CD4-positive, alpha-beta memory T cell (primary cell): ENCODE data around the gene MSI2. TPM values are rescaled to one million over a fixed set of nuclear protein-coding genes. Genes with fewer than 3 reads are reported as not detected.

Source experiments
- CTCF ChIA-PET: fragments of 350-600 bp; sonication (Branson Sonifier 250); formaldehyde crosslinking; loops from one replicate; lab custom pipeline; 2021; ENCODE audit warnings: inconsistent platforms; ENCODE audit not compliant: partially characterized antibody; lab: Charles Lee
- POLR2A ChIA-PET: fragments of 350-600 bp; sonication (Branson Sonifier 250); formaldehyde crosslinking; loops from one replicate; lab custom pipeline; 2021; ENCODE audit not compliant: partially characterized antibody; lab: Charles Lee
- DNase-seq, 5 donors: peaks; one replicate each; pipeline versions ENCODE4 v3.0.0 to v3.0.0-alpha.2; 2020 to 2022; ENCODE audit warnings: mixed read lengths in 1 of 5
- H3K27ac ChIP-seq: one replicate; pipeline ENCODE4 v1.7.0; 2013; ENCODE audit warnings: low read depth, low read length
- H3K27me3 ChIP-seq: 2 replicates; pipeline ENCODE4 v1.7.0; 2013; ENCODE audit warnings: mild to moderate bottlenecking, low read length, moderate library complexity; ENCODE audit not compliant: insufficient read depth
- H3K36me3 ChIP-seq: 2 replicates; pipeline ENCODE4 v1.7.0; 2013; ENCODE audit warnings: mild to moderate bottlenecking, low read length, moderate library complexity; ENCODE audit not compliant: insufficient read depth
- H3K4me1 ChIP-seq: 2 replicates; pipeline ENCODE4 v1.7.0; 2013; ENCODE audit warnings: mild to moderate bottlenecking, low read length, moderate library complexity; ENCODE audit not compliant: insufficient read depth
- H3K4me3 ChIP-seq, 2 donors: one replicate each; pipeline ENCODE4 v1.7.0; 2013; ENCODE audit warnings: low read length in 2 of 2, mild to moderate bottlenecking in 1 of 2
- H3K9me3 ChIP-seq, 2 donors: one replicate each; pipeline ENCODE4 v1.7.0; 2013; ENCODE audit warnings: low read length in 2 of 2, control low read depth in 1 of 2; ENCODE audit not compliant: control insufficient read depth in 1 of 2
- H3K27ac Mint-ChIP-seq, 7 donors: one replicate each; pipeline ENCODE4 v1.8.0; 2020 to 2021; ENCODE audit warnings: mixed read lengths in 7 of 7, mild to moderate bottlenecking in 6 of 7, inconsistent platforms in 3 of 7, moderate library complexity in 3 of 7
- H3K27me3 Mint-ChIP-seq, 2 donors: one replicate each; pipeline ENCODE4 v1.8.0; 2020 to 2021; ENCODE audit warnings: mixed read lengths in 2 of 2
- H3K36me3 Mint-ChIP-seq, 2 donors: one replicate each; pipeline ENCODE4 v1.8.0; 2020 to 2021; ENCODE audit warnings: mixed read lengths in 2 of 2, inconsistent platforms in 1 of 2, mild to moderate bottlenecking in 1 of 2
- H3K4me1 Mint-ChIP-seq, 4 donors: one replicate each; pipeline ENCODE4 v1.8.0; 2020 to 2021; ENCODE audit warnings: mixed read lengths in 4 of 4, mild to moderate bottlenecking in 1 of 4
- H3K4me3 Mint-ChIP-seq, 8 donors: one replicate each; pipeline ENCODE4 v1.8.0; 2020 to 2021; ENCODE audit warnings: mixed read lengths in 8 of 8, mild to moderate bottlenecking in 7 of 8, moderate library complexity in 6 of 8, inconsistent platforms in 3 of 8
- H3K9me3 Mint-ChIP-seq, 8 donors: one replicate each; pipeline ENCODE4 v1.8.0; 2020 to 2021; ENCODE audit warnings: mixed read lengths in 8 of 8, mild to moderate bottlenecking in 5 of 8, inconsistent platforms in 3 of 8, moderate library complexity in 1 of 8
- intact Hi-C: fragments of 100-400 bp; cut with micrococcal nuclease; formaldehyde crosslinking; loops from one replicate; pipeline ENCODE4 v1.15.1; 2023
- polyA plus RNA-seq, 2 donors: library from polyadenylated mRNA; unstranded; fragments of 300-500 nt; fragmentation: Illumina TruSeq; gene quantifications; one replicate each; pipeline ENCODE4 v1.2.3, GENCODE V29; 2021
- total RNA-seq, 2 experiments: library from RNA; stranded (reverse); gene quantifications; one replicate each; pipeline ENCODE4 v1.2.3, GENCODE V29; 2021

MSI2 gene
- total and polyA plus RNA-seq, 4 experiments from 2014 or later = 2.1 to 110 (median 55.3) TPM

GRCh38 chr17:57259306-57259705 lies 3.0 kb downstream of the MSI2 start:
- H3K4me1 ChIP-seq = peaks cover 43% of the 10 kb centered on the region
- Mint-ChIP-seq H3K4me1 (peaks cover 52 to 87% (median 65%) of the 10 kb centered on the region in 4 donors), H3K4me3 (peak overlapping the region; percentile 36 to 97 (median 94)), H3K27ac (peak overlapping the region in 6 of 7 donors; percentile 15 to 92 (median 58)), H3K36me3 (peaks cover 40 to 64% of the 10 kb centered on the region in 2 donors), H3K27me3 (no peaks in the 10 kb centered on the region), H3K9me3 (peaks cover 0 to 3% (median 0%) of the 10 kb centered on the region in 8 donors)
- H3K27me3 ChIP-seq = no peaks in the 10 kb centered on the region
- H3K27ac ChIP-seq = no peak overlapping the region
- POLR2A ChIA-PET = no interaction called here
- intact Hi-C loops = loop anchor here (5.0 to 10.0 kb wide), 6 partner anchors 183 to 1848 kb away; partner anchors contain the start of genes C17orf67, CCDC182, DGKE and TRIM37
- no peak overlapping the region for H3K4me3 ChIP-seq
- CTCF ChIA-PET = interaction anchor here (1.5 to 2.6 kb wide), 2 partner anchors 16 to 488 kb away, joined by 7 to 9 read pairs; no protein-coding TSS in a partner anchor
- H3K9me3 ChIP-seq = no peaks in the 10 kb centered on the region
- no peak for DNase-seq
- H3K36me3 ChIP-seq = peaks cover 22% of the 10 kb centered on the region

- Histone ChIP-seq H3K4me3 (no peak overlapping the region), H3K27me3 (no peaks in the 10 kb centered on the region), H3K36me3 (peaks cover 27% of the 10 kb centered on the region), H3K9me3 (no peaks in the 10 kb centered on the region), H3K4me1 (peaks cover 48% of the 10 kb centered on the region), H3K27ac (no peak overlapping the region)
- ChIA-PET POLR2A (no interaction called here), CTCF (interaction anchor here (1.5 to 2.6 kb wide), 2 partner anchors 16 to 488 kb away, joined by 7 to 9 read pairs; no protein-coding TSS in a partner anchor)
- peaks cover 0 to 3% (median 0%) of the 10 kb centered on the region in 8 donors for H3K9me3 Mint-ChIP-seq
- H3K4me3 Mint-ChIP-seq = peak overlapping the region in 4 of 8 donors; percentile 48 to 97 (median 60)
- H3K27ac Mint-ChIP-seq = peak overlapping the region in 1 of 7 donors; percentile 79
- intact Hi-C loops = loop anchor here (5.0 to 10.0 kb wide), 6 partner anchors 182 to 1847 kb away; partner anchors contain the start of genes C17orf67, CCDC182, DGKE and TRIM37
- H3K36me3 Mint-ChIP-seq = peaks cover 40 to 67% of the 10 kb centered on the region in 2 donors
- DNase-seq = no peak
- H3K4me1 Mint-ChIP-seq = peaks cover 53 to 88% (median 62%) of the 10 kb centered on the region in 4 donors
- H3K27me3 Mint-ChIP-seq = no peaks in the 10 kb centered on the region
Measured at GRCh38 chr17:57259817-57260216, 3.5 kb downstream of the MSI2 start.

DNA sequence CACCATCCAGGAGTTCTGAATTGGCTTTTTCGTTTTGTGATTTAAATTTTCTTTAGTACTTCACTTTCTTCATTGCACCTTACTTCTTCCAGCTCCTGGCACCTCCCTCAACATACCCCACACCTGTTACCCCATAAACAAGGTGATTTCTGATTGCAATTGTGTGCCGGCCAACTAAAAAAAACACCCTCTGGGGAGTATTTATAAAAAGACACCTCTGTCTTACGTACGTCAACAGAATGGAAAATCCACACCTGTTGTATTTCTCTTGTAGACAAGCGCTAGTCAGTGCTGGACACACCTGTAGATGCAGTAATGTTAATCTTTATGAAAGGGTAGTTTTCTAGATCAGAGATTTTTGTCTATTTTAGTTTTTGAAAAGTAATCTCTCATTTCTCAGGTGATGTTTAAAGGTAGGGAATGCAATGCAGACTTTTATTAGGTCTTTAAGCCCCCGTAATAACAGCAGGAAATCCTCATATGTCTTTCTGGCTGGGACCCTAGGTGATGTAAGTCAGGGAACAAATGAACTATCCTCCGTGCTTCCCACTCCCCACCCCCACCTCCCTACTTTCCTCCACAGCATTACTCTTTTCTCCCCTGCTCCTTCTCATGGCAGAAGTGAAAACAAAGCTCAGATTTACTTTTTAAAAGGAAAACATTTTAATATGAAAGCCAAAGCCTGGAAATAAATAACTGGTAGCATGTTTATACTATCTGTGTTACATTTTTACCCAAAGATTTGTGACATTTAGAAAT lies 4.2 kb downstream of the MSI2 start:
- Mint-ChIP-seq H3K27me3 (no peaks in the 10 kb centered on the region), H3K9me3 (peaks cover 0 to 2% (median 0%) of the 10 kb centered on the region in 8 donors), H3K4me1 (peaks cover 49 to 86% (median 57%) of the 10 kb centered on the region in 4 donors), H3K4me3 (peak overlapping the region in 3 of 8 donors; percentile 36 to 59 (median 52)), H3K27ac (peak overlapping the region in 2 of 7 donors; percentile 13 to 67), H3K36me3 (peaks cover 44 to 74% of the 10 kb centered on the region in 2 donors)
- CTCF ChIA-PET = interaction anchor here (1.5 to 2.6 kb wide), 2 partner anchors 17 to 487 kb away, joined by 7 to 9 read pairs; no protein-coding TSS in a partner anchor
- peaks cover 45% of the 10 kb centered on the region for H3K4me1 ChIP-seq
- H3K4me3 ChIP-seq = no peak overlapping the region
- peaks cover 29% of the 10 kb centered on the region for H3K36me3 ChIP-seq
- intact Hi-C loops = no loop called here
- H3K9me3 ChIP-seq = no peaks in the 10 kb centered on the region
- no peaks in the 10 kb centered on the region for H3K27me3 ChIP-seq
- POLR2A ChIA-PET = interaction anchor here (1.5 kb wide), 1 partner anchor 17 kb away, joined by 3 read pairs; no protein-coding TSS in a partner anchor
- no peak overlapping the region for H3K27ac ChIP-seq
- no peak for DNase-seq

DNA sequence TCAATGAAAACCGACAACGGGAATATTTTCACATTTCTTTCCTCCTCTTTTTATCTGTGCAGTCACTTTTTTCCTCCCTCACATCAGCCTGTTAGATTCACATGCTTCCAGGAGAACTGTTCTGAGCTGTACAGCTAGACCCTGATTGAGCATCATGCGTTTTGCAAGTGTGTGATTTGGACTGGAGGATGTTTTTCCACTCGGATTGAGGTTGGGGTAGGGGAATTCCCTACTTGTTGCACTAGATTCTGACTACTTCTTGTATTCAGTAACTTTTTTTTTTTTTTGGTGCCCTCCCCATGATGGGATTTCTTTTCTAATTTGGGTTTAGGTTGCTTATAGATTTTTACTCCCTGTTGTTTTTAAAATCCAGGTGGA lies 4.8 kb downstream of the MSI2 start:
- intact Hi-C loops = no loop called here
- POLR2A ChIA-PET = interaction anchor here (1.5 kb wide), 1 partner anchor 18 kb away, joined by 3 read pairs; no protein-coding TSS in a partner anchor

DNA sequence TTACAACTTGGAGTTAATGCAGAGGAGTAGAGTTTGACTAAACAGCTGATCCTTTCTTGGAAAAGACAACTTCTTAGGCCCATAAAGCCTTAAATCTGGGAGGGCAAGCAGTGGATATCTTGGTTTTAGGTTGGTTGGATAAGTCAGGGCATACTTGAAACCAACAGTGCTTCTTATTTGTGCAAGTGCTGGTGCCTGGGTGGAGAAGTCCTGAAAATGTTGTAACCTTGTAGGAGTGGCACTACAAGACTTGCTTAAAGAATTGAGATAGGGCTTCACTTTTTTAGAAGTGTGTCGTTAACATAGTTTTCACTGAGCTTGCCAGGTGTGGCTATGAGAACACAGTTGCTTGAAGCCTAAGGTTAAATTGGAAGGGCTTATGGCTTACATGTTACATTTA lies 6.2 kb downstream of the MSI2 start:
- H3K36me3 ChIP-seq = peaks cover 38% of the 10 kb centered on the region
- no peak overlapping the region for H3K27ac Mint-ChIP-seq
- H3K36me3 Mint-ChIP-seq = peaks cover 60 to 77% of the 10 kb centered on the region in 2 donors

More for the DNA sequence above, 4.8 kb downstream of the MSI2 start:
- Mint-ChIP-seq H3K4me3 (peak overlapping the region in 2 of 8 donors; percentile 17 to 71), H3K9me3 (no peaks in the 10 kb centered on the region), H3K27me3 (no peaks in the 10 kb centered on the region), H3K4me1 (peaks cover 50 to 87% (median 59%) of the 10 kb centered on the region in 4 donors), H3K27ac (peak overlapping the region in 2 of 7 donors; percentile 13 to 30), H3K36me3 (peaks cover 50 to 74% of the 10 kb centered on the region in 2 donors)
- CTCF ChIA-PET = interaction anchor here (0.9 to 2.6 kb wide), 2 partner anchors 18 to 487 kb away, joined by 3 to 7 read pairs; no protein-coding TSS in a partner anchor
- H3K27ac ChIP-seq = no peak overlapping the region
- DNase-seq = no peak
- no peak overlapping the region for H3K4me3 ChIP-seq
- H3K36me3 ChIP-seq = peaks cover 29% of the 10 kb centered on the region
- no peaks in the 10 kb centered on the region for H3K9me3 ChIP-seq
- H3K27me3 ChIP-seq = no peaks in the 10 kb centered on the region
- peaks cover 43% of the 10 kb centered on the region for H3K4me1 ChIP-seq

GRCh38 chr17:57264250-57264649 lies 7.9 kb downstream of the MSI2 start:
- H3K27me3 Mint-ChIP-seq = no peaks in the 10 kb centered on the region
- peaks cover 43 to 76% (median 59%) of the 10 kb centered on the region in 4 donors for H3K4me1 Mint-ChIP-seq
- Histone ChIP-seq H3K27ac (no peak overlapping the region), H3K4me3 (no peak overlapping the region), H3K27me3 (no peaks in the 10 kb centered on the region), H3K36me3 (peaks cover 45% of the 10 kb centered on the region), H3K9me3 (no peaks in the 10 kb centered on the region), H3K4me1 (peaks cover 35% of the 10 kb centered on the region)
- no peak overlapping the region for H3K27ac Mint-ChIP-seq
- peaks cover 64 to 79% of the 10 kb centered on the region in 2 donors for H3K36me3 Mint-ChIP-seq
- no peak for DNase-seq
- no peaks in the 10 kb centered on the region for H3K9me3 Mint-ChIP-seq
- H3K4me3 Mint-ChIP-seq = no peak overlapping the region
- intact Hi-C loops = no loop called here
- ChIA-PET CTCF (interaction anchor here (0.6 kb wide), 1 partner anchor 20 kb away, joined by 3 read pairs; no protein-coding TSS in a partner anchor), POLR2A (no interaction called here)

More for the DNA sequence above, 6.2 kb downstream of the MSI2 start:
- Mint-ChIP-seq H3K4me1 (peaks cover 51 to 82% (median 64%) of the 10 kb centered on the region in 4 donors), H3K4me3 (peak overlapping the region in 1 of 8 donors; percentile 61), H3K9me3 (no peaks in the 10 kb centered on the region), H3K27me3 (no peaks in the 10 kb centered on the region)
- intact Hi-C loops = no loop called here
- POLR2A ChIA-PET = no interaction called here
- Histone ChIP-seq H3K9me3 (no peaks in the 10 kb centered on the region), H3K4me3 (no peak overlapping the region), H3K27me3 (no peaks in the 10 kb centered on the region), H3K4me1 (peaks cover 43% of the 10 kb centered on the region), H3K27ac (no peak overlapping the region)
- CTCF ChIA-PET = interaction anchor here (0.7 kb wide), 1 partner anchor 19 kb away, joined by 4 read pairs; no protein-coding TSS in a partner anchor
- DNase-seq = no peak
